GM18511 (cell line): ENCODE results near the gene QPCT.
A peak's percentile ranks its signal among the peaks of the same experiment; 100 is the strongest.

Experiments
- ATAC-seq: cut with Tn5 transposase; IDR thresholded peaks from one replicate; pipeline ENCODE4 v1.9.1; 2021; ENCODE audit warnings: mild to moderate bottlenecking, moderate library complexity; ENCODE audit not compliant: unreplicated experiment

QPCT gene

GRCh38 chr2:37389989-37390765, 45.7 kb downstream of the QPCT start:
- ATAC-seq, result peak; percentile 95

GRCh38 chr2:37390777-37391176, 46.3 kb downstream of the QPCT start:
- peak; percentile 3 for ATAC-seq

- ATAC-seq, result no peak
Observed at GRCh38 chr2:37391711-37392110, 47.3 kb downstream of the QPCT start.

GRCh38 chr2:37392428-37392827, 48.0 kb downstream of the QPCT start:
- no peak for ATAC-seq

- ATAC-seq, result no peak
Observed at GRCh38 chr2:37394263-37394662, 49.8 kb downstream of the QPCT start.

- ATAC-seq, result no peak
Observed at GRCh38 chr2:37394796-37395555, 50.5 kb downstream of the QPCT start.

- no peak for ATAC-seq
Observed at GRCh38 chr2:37396890-37397565, 52.6 kb downstream of the QPCT start.

GRCh38 chr2:37398990-37399389, 54.6 kb downstream of the QPCT start:
- ATAC-seq, result no peak

GRCh38 chr2:37400041-37400440, 55.6 kb downstream of the QPCT start:
- ATAC-seq, result no peak

- no peak for ATAC-seq
Observed at GRCh38 chr2:37402636-37403035, 58.2 kb downstream of the QPCT start.

- no peak for ATAC-seq
Observed at GRCh38 chr2:37405781-37406180, 61.4 kb downstream of the QPCT start.

GRCh38 chr2:37412231-37412630, 67.8 kb downstream of the QPCT start:
- ATAC-seq, result no peak

- ATAC-seq, result peak; percentile 11
Observed at GRCh38 chr2:37413911-37414469, 69.6 kb downstream of the QPCT start.

- peak; percentile 51 for ATAC-seq
Observed at GRCh38 chr2:37414470-37414949, 70.1 kb downstream of the QPCT start.

- ATAC-seq, result no peak
Observed at GRCh38 chr2:37415128-37415820, 70.8 kb downstream of the QPCT start.

GRCh38 chr2:37417321-37417720, 72.9 kb downstream of the QPCT start:
- ATAC-seq, result no peak

GRCh38 chr2:37418956-37419355, 74.5 kb downstream of the QPCT start:
- ATAC-seq, result no peak

- no peak for ATAC-seq
Observed at GRCh38 chr2:37421686-37422085, 77.3 kb downstream of the QPCT start.

- no peak for ATAC-seq
Observed at GRCh38 chr2:37422816-37423215, 78.4 kb downstream of the QPCT start.
